ENCODE data around the gene DLG5. TPM values are rescaled to one million over a fixed set of nuclear protein-coding genes. Genes with fewer than 3 reads are reported as not detected.

DLG5 gene
- total RNA-seq, 2 donors from 2014 or later = 26.1 to 47.5 TPM

- no peaks in the 10 kb centered on the region for H3K36me3 ChIP-seq
- no peaks in the 10 kb centered on the region for H3K4me1 ChIP-seq
- no peak overlapping the region for H3K4me3 ChIP-seq
- no peak for DNase-seq
- no peaks in the 10 kb centered on the region for H3K9me3 ChIP-seq
- intact Hi-C loops (cut with DNase I) = no loop called here
- H3K27me3 ChIP-seq = no peaks in the 10 kb centered on the region
- TF ChIP-seq, protein P1, sequence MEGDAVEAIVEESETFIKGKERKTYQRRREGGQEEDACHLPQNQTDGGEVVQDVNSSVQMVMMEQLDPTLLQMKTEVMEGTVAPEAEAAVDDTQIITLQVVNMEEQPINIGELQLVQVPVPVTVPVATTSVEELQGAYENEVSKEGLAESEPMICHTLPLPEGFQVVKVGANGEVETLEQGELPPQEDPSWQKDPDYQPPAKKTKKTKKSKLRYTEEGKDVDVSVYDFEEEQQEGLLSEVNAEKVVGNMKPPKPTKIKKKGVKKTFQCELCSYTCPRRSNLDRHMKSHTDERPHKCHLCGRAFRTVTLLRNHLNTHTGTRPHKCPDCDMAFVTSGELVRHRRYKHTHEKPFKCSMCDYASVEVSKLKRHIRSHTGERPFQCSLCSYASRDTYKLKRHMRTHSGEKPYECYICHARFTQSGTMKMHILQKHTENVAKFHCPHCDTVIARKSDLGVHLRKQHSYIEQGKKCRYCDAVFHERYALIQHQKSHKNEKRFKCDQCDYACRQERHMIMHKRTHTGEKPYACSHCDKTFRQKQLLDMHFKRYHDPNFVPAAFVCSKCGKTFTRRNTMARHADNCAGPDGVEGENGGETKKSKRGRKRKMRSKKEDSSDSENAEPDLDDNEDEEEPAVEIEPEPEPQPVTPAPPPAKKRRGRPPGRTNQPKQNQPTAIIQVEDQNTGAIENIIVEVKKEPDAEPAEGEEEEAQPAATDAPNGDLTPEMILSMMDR (IDR thresholded peaks at IDR 0.05) = no peak
- H3K27ac ChIP-seq = no peak overlapping the region
- no peak overlapping the region for H3K9ac ChIP-seq (ENCODE audit: low read depth in 2 of 2, low read length in 2 of 2)
These were observed 66.7 kb downstream of the DLG5 start for GRCh38 chr10:77859865-77860282.

GRCh38 chr10:77859200-77859864 lies 67.2 kb downstream of the DLG5 start:
- DNase-seq = no peak

GRCh38 chr10:77857272-77857671 lies 69.3 kb downstream of the DLG5 start:
- Histone ChIP-seq H3K9ac (ENCODE audit: low read depth in 2 of 2, low read length in 2 of 2) (no peak overlapping the region), H3K9me3 (no peaks in the 10 kb centered on the region), H3K4me1 (no peaks in the 10 kb centered on the region), H3K4me3 (no peak overlapping the region), H3K27ac (no peak overlapping the region), H3K27me3 (no peaks in the 10 kb centered on the region), H3K36me3 (no peaks in the 10 kb centered on the region)
- intact Hi-C loops (cut with DNase I) = no loop called here
- no peak for DNase-seq
- TF ChIP-seq, protein P1 (IDR thresholded peaks at IDR 0.05) = no peak

More at GRCh38 chr10:77859200-77859864, 67.2 kb downstream of the DLG5 start:
- Histone ChIP-seq H3K36me3 (no peaks in the 10 kb centered on the region), H3K27me3 (no peaks in the 10 kb centered on the region), H3K4me3 (no peak overlapping the region), H3K27ac (no peak overlapping the region), H3K9me3 (no peaks in the 10 kb centered on the region), H3K9ac (ENCODE audit: low read depth in 2 of 2, low read length in 2 of 2) (no peak overlapping the region), H3K4me1 (no peaks in the 10 kb centered on the region)
- TF ChIP-seq, protein P1 (IDR thresholded peaks at IDR 0.05) = no peak
- intact Hi-C loops (cut with DNase I) = no loop called here

DNA sequence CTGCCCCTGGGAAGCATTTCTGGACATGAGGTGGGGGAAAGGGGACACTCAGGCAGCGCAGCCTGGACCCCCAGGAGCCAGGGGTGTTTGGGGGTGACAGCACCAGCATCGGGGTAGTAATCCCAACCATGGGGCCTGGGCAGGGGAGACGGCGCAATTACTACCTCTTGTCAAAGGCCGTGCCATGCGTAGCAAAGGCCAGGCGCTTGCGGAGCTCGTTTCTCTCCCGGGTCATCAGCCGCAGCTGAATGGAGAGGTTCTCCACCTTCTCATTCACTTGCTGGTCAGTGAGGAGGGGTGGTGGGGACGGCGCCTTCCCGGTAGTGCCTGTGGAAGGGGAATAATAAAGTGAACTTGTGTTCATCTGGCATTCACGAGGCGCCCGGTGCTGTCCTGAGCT lies 70.0 kb downstream of the DLG5 start:
- Histone ChIP-seq H3K4me3 (no peak overlapping the region), H3K9ac (ENCODE audit: low read depth in 2 of 2, low read length in 2 of 2) (no peak overlapping the region), H3K4me1 (no peaks in the 10 kb centered on the region), H3K36me3 (no peaks in the 10 kb centered on the region), H3K9me3 (no peaks in the 10 kb centered on the region), H3K27me3 (no peaks in the 10 kb centered on the region), H3K27ac (no peak overlapping the region)
- TF ChIP-seq, protein P1 (IDR thresholded peaks at IDR 0.05) = no peak
- DNase-seq = no peak
- intact Hi-C loops (cut with DNase I) = no loop called here

- intact Hi-C loops (cut with DNase I) = no loop called here
- Histone ChIP-seq H3K36me3 (no peaks in the 10 kb centered on the region), H3K27me3 (no peaks in the 10 kb centered on the region), H3K9me3 (no peaks in the 10 kb centered on the region), H3K9ac (ENCODE audit: low read depth in 2 of 2, low read length in 2 of 2) (no peak overlapping the region), H3K4me1 (no peaks in the 10 kb centered on the region), H3K4me3 (no peak overlapping the region), H3K27ac (no peak overlapping the region)
- no peak for DNase-seq
- TF ChIP-seq, protein P1 (IDR thresholded peaks at IDR 0.05) = no peak
These were observed 71.0 kb downstream of the DLG5 start for GRCh38 chr10:77855404-77856155.
